Progenitor cell of endocrine pancreas (in vitro differentiated cells): Measurements from ENCODE around the gene OTUD1. TPM values are rescaled to one million over a fixed set of nuclear protein-coding genes. Genes with fewer than 3 reads are reported as not detected.

ENCODE experiments used
- DNase-seq: peaks from one replicate; pipeline ENCODE4 v3.0.0; 2021; ENCODE audit warnings: low spot score; ENCODE audit not compliant: unreplicated experiment
- H3K27ac Mint-ChIP-seq: 2 replicates; pipeline ENCODE4 v1.8.0; 2021; ENCODE audit warnings: mild to moderate bottlenecking, moderate library complexity, mixed read lengths
- H3K27me3 Mint-ChIP-seq: 2 replicates; pipeline ENCODE4 v1.8.0; 2021; ENCODE audit warnings: mixed read lengths
- H3K36me3 Mint-ChIP-seq: 2 replicates; pipeline ENCODE4 v1.8.0; 2022; ENCODE audit warnings: mixed read lengths; ENCODE audit not compliant: insufficient read depth
- H3K4me1 Mint-ChIP-seq: 2 replicates; pipeline ENCODE4 v1.8.0; 2021; ENCODE audit warnings: low read depth, mixed read lengths
- H3K4me3 Mint-ChIP-seq: 2 replicates; pipeline ENCODE4 v1.8.0; 2021; ENCODE audit warnings: low read depth, mild to moderate bottlenecking, moderate library complexity, mixed read lengths
- H3K9me3 Mint-ChIP-seq: 2 replicates; pipeline ENCODE4 v1.8.0; 2021; ENCODE audit warnings: low read depth, mixed read lengths
- CTCF ChIP-seq: fragments of 200-600 bp; sonication (generic); IDR thresholded peaks from one replicate; pipeline ENCODE4 v1.5.0; 2021; ENCODE audit warnings: antibody characterized with exemption, mild to moderate bottlenecking; ENCODE audit not compliant: unreplicated experiment
- microRNA-seq: library from miRNA; unstranded; fragments of <30 nt; microRNA quantifications from one replicate; pipeline ENCODE4 v1.1.0, GENCODE V29; 2020; ENCODE audit warnings: borderline number of aligned reads; ENCODE audit not compliant: unreplicated experiment
- total RNA-seq: library from RNA; stranded (reverse); gene quantifications from 2 replicates; pipeline ENCODE4 v1.2.1, GENCODE V29; 2021

OTUD1 gene
- total RNA-seq, 1 donor from 2014 or later = 11.9 TPM

GRCh38 chr10:23474626-23475025 is 35.8 kb downstream of the OTUD1 start:
- Mint-ChIP-seq H3K36me3 (no peaks in the 10 kb centered on the region), H3K27me3 (peaks cover 17% of the 10 kb centered on the region), H3K9me3 (no peaks in the 10 kb centered on the region), H3K4me1 (peaks cover 3% of the 10 kb centered on the region), H3K4me3 (no peak overlapping the region), H3K27ac (no peak overlapping the region)
- no peak for DNase-seq
- no peak for TF ChIP-seq CTCF

- Mint-ChIP-seq H3K36me3 (no peaks in the 10 kb centered on the region), H3K4me1 (no peaks in the 10 kb centered on the region), H3K27me3 (peaks cover 3% of the 10 kb centered on the region), H3K9me3 (no peaks in the 10 kb centered on the region), H3K4me3 (no peak overlapping the region), H3K27ac (no peak overlapping the region)
- no peak for TF ChIP-seq CTCF
- DNase-seq = no peak
Measured at GRCh38 chr10:23478570-23478969, 39.7 kb downstream of the OTUD1 start.

GRCh38 chr10:23479798-23480473 is 41.1 kb downstream of the OTUD1 start:
- no peak for TF ChIP-seq CTCF
- no peaks in the 10 kb centered on the region for H3K9me3 Mint-ChIP-seq
- no peak for DNase-seq
- no peaks in the 10 kb centered on the region for H3K36me3 Mint-ChIP-seq
- H3K27me3 Mint-ChIP-seq = peaks cover 3% of the 10 kb centered on the region
- no peaks in the 10 kb centered on the region for H3K4me1 Mint-ChIP-seq
- no peak overlapping the region for H3K4me3 Mint-ChIP-seq
- H3K27ac Mint-ChIP-seq = no peak overlapping the region

- Mint-ChIP-seq H3K9me3 (no peaks in the 10 kb centered on the region), H3K4me3 (no peak overlapping the region), H3K4me1 (no peaks in the 10 kb centered on the region), H3K27ac (no peak overlapping the region), H3K27me3 (peaks cover 3% of the 10 kb centered on the region), H3K36me3 (no peaks in the 10 kb centered on the region)
- no peak for DNase-seq
- no peak for TF ChIP-seq CTCF
Measured at GRCh38 chr10:23481363-23481961, 42.6 kb downstream of the OTUD1 start.

- no peak for DNase-seq
- no peaks in the 10 kb centered on the region for H3K36me3 Mint-ChIP-seq
- no peaks in the 10 kb centered on the region for H3K4me1 Mint-ChIP-seq
- no peak overlapping the region for H3K27ac Mint-ChIP-seq
- H3K4me3 Mint-ChIP-seq = no peak overlapping the region
- TF ChIP-seq CTCF = no peak
- peaks cover 3% of the 10 kb centered on the region for H3K9me3 Mint-ChIP-seq
- H3K27me3 Mint-ChIP-seq = peaks cover 9% of the 10 kb centered on the region
Measured at GRCh38 chr10:23490115-23490514, 51.2 kb downstream of the OTUD1 start.

Small RNA genes within 50 kb of the gene (microRNA-seq; reads per million reads assigned to microRNA genes)
- not detected for gene MIR1254-2

Other genes starting within 250 kb of the OTUD1 start
- gene PTF1A, start 246.8 kb upstream of the OTUD1 start, total RNA-seq = 41.3 and 50.7 TPM in 2 replicates
- gene C10orf67, start 94.3 kb upstream of the OTUD1 start, total RNA-seq = 0.38 TPM in 1 of 2 replicates, not detected in the other